Suprapubic skin (tissue), 4 donors: ENCODE data around the gene MYPOP. TPM values are rescaled to one million over a fixed set of nuclear protein-coding genes. Genes with fewer than 3 reads are reported as not detected.

Source experiments
- DNase-seq, 2 donors: peaks; one replicate each; pipeline ENCODE4 v3.0.0-alpha.2; 2019; ENCODE audit warnings: low spot score in 2 of 2
- H3K27ac ChIP-seq: fragments of 200-600 bp; sonication (generic); one replicate; pipeline ENCODE4 v1.5.1; 2019
- H3K27me3 ChIP-seq: fragments of 200-600 bp; sonication (generic); one replicate; pipeline ENCODE4 v1.5.1; 2019
- H3K36me3 ChIP-seq: fragments of 200-600 bp; sonication (generic); one replicate; pipeline ENCODE4 v1.5.1; 2019
- H3K4me1 ChIP-seq: fragments of 200-600 bp; sonication (generic); one replicate; pipeline ENCODE4 v1.5.1; 2019
- H3K4me3 ChIP-seq: fragments of 200-600 bp; sonication (generic); one replicate; pipeline ENCODE4 v1.5.1; 2019; ENCODE audit warnings: mild to moderate bottlenecking
- H3K9me3 ChIP-seq: fragments of 200-600 bp; sonication (generic); one replicate; pipeline ENCODE4 v1.5.1; 2019
- EP300 ChIP-seq: sonication (generic); formaldehyde crosslinking; IDR thresholded peaks from one replicate; pipeline ENCODE4 v1.6.1; 2017; ENCODE audit warnings: antibody characterized with exemption
- POLR2A ChIP-seq, 2 donors: fragments of 450-650 bp; IDR thresholded peaks; one replicate each; pipeline ENCODE4 v1.6.1; 2017; ENCODE audit warnings: antibody characterized with exemption in 2 of 2, mild to moderate bottlenecking in 2 of 2, moderate library complexity in 2 of 2
- POLR2AphosphoS5 ChIP-seq, 3 donors: sonication (generic); formaldehyde crosslinking; IDR thresholded peaks; one replicate each; pipeline ENCODE4 v1.6.1; 2017; ENCODE audit warnings: antibody characterized with exemption in 3 of 3
- WGBS: methylation state at CpG from one replicate; pipeline ENCODE4 v1.1.5; 2018; 5-methylcytosine and 5-hydroxymethylcytosine counted together
- total RNA-seq, 4 donors: library from RNA; depleted of rRNA; stranded (reverse); fragments of >200 nt; gene quantifications; one replicate each; pipeline ENCODE4 v1.1.0, GENCODE V29; 2016
- TF ChIP-seq, protein P1 (sequence below), 2 donors: fragments of 200-600 bp in 1 of 2; fragments of 450-650 bp in 1 of 2; sonication (generic) in 1 of 2; IDR thresholded peaks; one replicate each; pipeline ENCODE4 v1.5.1; 2016 to 2019; ENCODE audit warnings: antibody characterized with exemption in 2 of 2, mild to moderate bottlenecking in 1 of 2, moderate library complexity in 1 of 2

Gene MYPOP
- total RNA-seq, 4 donors from 2014 or later, result 4.4 to 9.4 (median 6.5) TPM

DNA sequence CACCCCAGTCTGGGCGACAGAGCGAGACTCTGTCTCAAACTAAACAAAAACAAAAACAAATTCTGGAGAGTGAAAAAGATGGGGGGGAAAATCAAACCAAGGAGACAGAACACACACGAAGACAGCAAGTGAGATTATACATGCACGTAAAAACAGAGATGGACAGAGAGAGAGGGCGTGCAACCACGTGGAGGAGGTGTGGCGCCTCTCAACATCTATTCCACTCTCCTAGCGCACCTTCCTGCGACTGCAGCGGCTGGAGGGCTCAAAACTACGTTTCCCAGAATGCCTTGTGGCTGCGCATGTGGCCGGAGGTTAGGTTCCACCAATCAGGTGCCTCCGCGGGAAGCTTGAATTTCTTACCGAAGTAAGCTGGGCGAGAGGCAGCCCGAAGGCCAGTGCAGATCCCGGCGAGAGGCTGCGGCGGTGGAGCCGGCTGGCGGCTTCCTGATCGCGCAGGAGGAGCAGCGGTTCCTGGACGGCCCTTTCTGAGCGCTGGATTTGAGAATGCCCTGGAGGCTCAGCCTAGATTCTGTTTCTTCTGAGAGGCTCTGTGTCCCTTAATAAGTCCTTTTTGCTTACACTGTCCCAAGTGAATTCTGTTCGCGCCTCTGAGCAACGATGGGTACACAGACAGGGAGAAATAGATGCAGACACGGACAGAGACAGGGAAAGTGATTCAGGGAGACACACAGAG, 25.3 kb upstream of the MYPOP start:
- no peak overlapping the region for H3K4me3 ChIP-seq

DNA sequence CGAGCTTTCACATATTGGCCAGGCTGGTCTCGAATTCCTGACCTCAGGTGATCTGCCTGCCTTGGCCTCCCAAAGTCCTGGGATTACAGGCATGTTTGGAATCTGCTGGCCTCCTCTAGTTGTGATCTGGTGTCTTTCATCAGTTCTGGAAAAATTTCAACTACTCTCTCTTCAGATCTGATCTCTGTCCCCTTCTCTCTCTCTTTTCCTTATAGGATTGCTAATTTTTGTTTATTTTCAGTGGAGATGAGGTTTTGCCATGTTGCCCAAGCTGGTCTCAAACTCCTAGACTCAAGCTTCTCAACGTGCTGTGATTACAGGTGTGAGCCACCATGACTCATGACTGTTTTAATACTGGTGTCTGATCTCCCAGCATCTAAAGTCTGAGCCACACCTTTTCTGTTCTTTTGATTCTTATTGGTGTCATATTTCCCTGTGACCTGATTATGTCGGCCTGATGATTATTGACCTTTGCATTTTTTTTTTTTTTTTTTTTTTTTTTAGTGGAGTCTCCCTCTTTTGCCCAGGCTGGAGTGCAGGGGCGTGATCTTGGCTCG, 22.6 kb upstream of the MYPOP start:
- WGBS, result 72% methylated on average over 6 of the region's 6 CpGs
- Histone ChIP-seq H3K27ac (no peak overlapping the region), H3K4me3 (no peak overlapping the region), H3K36me3 (no peaks in the 10 kb centered on the region), H3K9me3 (no peaks in the 10 kb centered on the region), H3K27me3 (peaks cover 7% of the 10 kb centered on the region), H3K4me1 (peaks cover 8% of the 10 kb centered on the region)
- no peak for DNase-seq
- TF ChIP-seq POLR2A (IDR thresholded peaks at IDR 0.05), result no peak
- TF ChIP-seq, protein P1, sequence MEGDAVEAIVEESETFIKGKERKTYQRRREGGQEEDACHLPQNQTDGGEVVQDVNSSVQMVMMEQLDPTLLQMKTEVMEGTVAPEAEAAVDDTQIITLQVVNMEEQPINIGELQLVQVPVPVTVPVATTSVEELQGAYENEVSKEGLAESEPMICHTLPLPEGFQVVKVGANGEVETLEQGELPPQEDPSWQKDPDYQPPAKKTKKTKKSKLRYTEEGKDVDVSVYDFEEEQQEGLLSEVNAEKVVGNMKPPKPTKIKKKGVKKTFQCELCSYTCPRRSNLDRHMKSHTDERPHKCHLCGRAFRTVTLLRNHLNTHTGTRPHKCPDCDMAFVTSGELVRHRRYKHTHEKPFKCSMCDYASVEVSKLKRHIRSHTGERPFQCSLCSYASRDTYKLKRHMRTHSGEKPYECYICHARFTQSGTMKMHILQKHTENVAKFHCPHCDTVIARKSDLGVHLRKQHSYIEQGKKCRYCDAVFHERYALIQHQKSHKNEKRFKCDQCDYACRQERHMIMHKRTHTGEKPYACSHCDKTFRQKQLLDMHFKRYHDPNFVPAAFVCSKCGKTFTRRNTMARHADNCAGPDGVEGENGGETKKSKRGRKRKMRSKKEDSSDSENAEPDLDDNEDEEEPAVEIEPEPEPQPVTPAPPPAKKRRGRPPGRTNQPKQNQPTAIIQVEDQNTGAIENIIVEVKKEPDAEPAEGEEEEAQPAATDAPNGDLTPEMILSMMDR (IDR thresholded peaks at IDR 0.05), result no peak
- TF ChIP-seq EP300, result no peak
- TF ChIP-seq POLR2AphosphoS5 (IDR thresholded peaks at IDR 0.05), result no peak

More for the DNA sequence above, 25.3 kb upstream of the MYPOP start:
- WGBS, result 12% methylated on average over 30 of the region's 33 CpGs
- no peak for TF ChIP-seq EP300
- TF ChIP-seq, protein P1 (IDR thresholded peaks at IDR 0.05), result no peak
- peak in 2 of 3 donors; percentile 44 to 91 for TF ChIP-seq POLR2AphosphoS5 (IDR thresholded peaks at IDR 0.05)
- no peak for TF ChIP-seq POLR2A (IDR thresholded peaks at IDR 0.05)
- peaks cover 8% of the 10 kb centered on the region for H3K4me1 ChIP-seq
- no peaks in the 10 kb centered on the region for H3K9me3 ChIP-seq
- H3K36me3 ChIP-seq, result no peaks in the 10 kb centered on the region
- peak; percentile 91 for DNase-seq
- no peak overlapping the region for H3K27ac ChIP-seq
- peaks cover 7% of the 10 kb centered on the region for H3K27me3 ChIP-seq

DNA sequence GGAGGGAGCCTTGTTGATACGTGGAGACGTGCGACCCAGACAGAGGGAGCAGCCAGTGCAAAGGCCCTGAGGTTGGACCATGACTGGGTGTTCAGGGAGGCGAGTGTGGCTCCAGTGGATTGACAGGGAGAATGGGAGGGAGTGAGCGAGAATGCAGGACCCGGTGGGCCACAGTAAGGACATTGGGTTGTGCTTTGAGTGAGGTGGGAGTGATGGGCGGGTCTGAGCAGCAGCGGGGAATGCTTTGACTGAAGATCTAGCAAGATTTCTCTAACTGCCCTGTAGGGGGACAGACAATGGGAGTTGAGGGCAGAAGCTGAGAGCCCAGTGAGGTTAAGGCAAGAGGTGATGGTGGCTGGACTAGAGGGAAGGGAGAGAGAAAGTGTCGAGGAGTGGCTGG, 19.9 kb upstream of the MYPOP start:
- 62% methylated on average over 9 of the region's 9 CpGs for WGBS
- peaks cover 13% of the 10 kb centered on the region for H3K27me3 ChIP-seq
- no peak overlapping the region for H3K27ac ChIP-seq
- H3K36me3 ChIP-seq, result no peaks in the 10 kb centered on the region
- H3K9me3 ChIP-seq, result no peaks in the 10 kb centered on the region
- DNase-seq, result no peak
- no peak overlapping the region for H3K4me3 ChIP-seq
- TF ChIP-seq POLR2AphosphoS5 (IDR thresholded peaks at IDR 0.05), result no peak
- TF ChIP-seq, protein P1 (IDR thresholded peaks at IDR 0.05), result no peak
- no peak for TF ChIP-seq EP300
- no peak for TF ChIP-seq POLR2A (IDR thresholded peaks at IDR 0.05)
- H3K4me1 ChIP-seq, result no peaks in the 10 kb centered on the region

DNA sequence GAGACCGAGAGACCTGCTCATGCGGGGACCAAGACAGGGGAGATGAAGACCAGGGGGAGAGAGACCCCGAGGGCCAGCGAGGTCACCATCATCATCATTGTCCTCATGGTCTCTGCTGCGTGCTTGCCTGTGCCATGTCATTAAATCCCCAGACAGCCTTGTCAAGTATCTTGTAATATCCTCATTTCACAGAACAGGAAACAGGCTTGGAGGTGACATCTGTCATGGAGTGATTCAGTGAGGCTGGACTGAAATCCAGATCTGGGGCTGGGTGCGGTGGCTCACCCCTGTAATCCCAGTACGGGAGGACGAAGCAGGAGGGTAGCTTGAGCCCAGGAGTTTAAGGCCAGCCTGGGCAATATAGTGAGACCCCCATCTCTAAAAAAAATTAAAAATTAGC, 18.0 kb upstream of the MYPOP start:
- 65% methylated on average over 8 of the region's 8 CpGs for WGBS
- Histone ChIP-seq H3K4me1 (no peaks in the 10 kb centered on the region), H3K27ac (no peak overlapping the region), H3K4me3 (no peak overlapping the region), H3K36me3 (no peaks in the 10 kb centered on the region), H3K27me3 (peaks cover 13% of the 10 kb centered on the region), H3K9me3 (no peaks in the 10 kb centered on the region)
- TF ChIP-seq, protein P1 (IDR thresholded peaks at IDR 0.05), result no peak
- TF ChIP-seq POLR2A (IDR thresholded peaks at IDR 0.05) (no peak), EP300 (no peak), POLR2AphosphoS5 (IDR thresholded peaks at IDR 0.05) (no peak)
- no peak for DNase-seq

DNA sequence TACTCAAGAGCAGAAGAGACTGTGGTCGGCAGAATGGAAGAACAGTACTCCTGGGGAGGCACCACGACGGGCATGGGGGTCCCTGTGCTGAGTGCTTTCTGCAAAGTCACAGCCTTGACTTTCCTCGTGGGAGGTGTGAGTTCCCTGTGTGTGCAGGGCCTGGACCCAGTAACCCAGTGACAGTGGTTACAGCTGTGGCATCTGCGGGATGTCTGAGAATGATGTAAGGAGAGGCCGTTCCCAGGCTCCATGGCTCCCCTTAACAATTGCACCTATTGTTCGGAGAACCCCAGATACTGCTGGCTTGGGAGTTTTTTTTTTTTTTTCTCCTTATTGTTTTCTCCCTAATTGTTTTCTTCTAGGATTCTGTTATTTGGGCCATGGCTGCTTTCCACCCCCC, 17.3 kb upstream of the MYPOP start:
- WGBS, result 51% methylated on average over 6 of the region's 7 CpGs
- Histone ChIP-seq H3K27ac (no peak overlapping the region), H3K27me3 (peaks cover 18% of the 10 kb centered on the region), H3K4me1 (no peaks in the 10 kb centered on the region), H3K36me3 (no peaks in the 10 kb centered on the region), H3K4me3 (no peak overlapping the region), H3K9me3 (no peaks in the 10 kb centered on the region)
- DNase-seq, result no peak
- TF ChIP-seq, protein P1 (IDR thresholded peaks at IDR 0.05), result no peak
- no peak for TF ChIP-seq EP300
- no peak for TF ChIP-seq POLR2A (IDR thresholded peaks at IDR 0.05)
- no peak for TF ChIP-seq POLR2AphosphoS5 (IDR thresholded peaks at IDR 0.05)
